Common myeloid progenitor, CD34-positive (primary cell): ENCODE results near the gene SH2D3A.

Experiments
- CTCF ChIA-PET: fragments of 350-600 bp; sonication (Branson Sonifier 250); formaldehyde crosslinking; loops from one replicate; lab custom pipeline; 2021; ENCODE audit warnings: antibody characterized with exemption; lab: Charles Lee
- POLR2A ChIA-PET: fragments of 350-600 bp; sonication (Branson Sonifier 250); formaldehyde crosslinking; loops from one replicate; lab custom pipeline; 2021; ENCODE audit warnings: antibody characterized with exemption; lab: Charles Lee
- DNase-seq, 3 donors: peaks; one replicate each; pipeline versions ENCODE4 v3.0.0 to v3.0.0-alpha.2; 2013
- H3K27ac ChIP-seq, 2 experiments: 1 replicate in 1 of 2; 2 replicates in 1 of 2; pipeline ENCODE4 v1.7.0; 2013; ENCODE audit warnings: inconsistent platforms in 2 of 2, low read length in 2 of 2, mild to moderate bottlenecking in 2 of 2, low read depth in 1 of 2, moderate library complexity in 1 of 2; ENCODE audit not compliant: severe bottlenecking in 2 of 2, insufficient read depth in 1 of 2, poor library complexity in 1 of 2
- H3K27me3 ChIP-seq, 5 experiments: replicated peaks in 2 of 5; 1 replicate in 3 of 5; 2 replicates in 2 of 5; pipeline versions ENCODE4 v1.6.1 to v1.7.0; 2013; ENCODE audit warnings: low read length in 4 of 5, mild to moderate bottlenecking in 2 of 5, moderate library complexity in 2 of 5, inconsistent platforms in 1 of 5; ENCODE audit not compliant: insufficient read depth in 5 of 5, control insufficient read depth in 4 of 5
- H3K36me3 ChIP-seq, 4 experiments: 1 replicate in 2 of 4; 2 replicates in 2 of 4; pipeline versions ENCODE4 v1.6.1 to v1.7.0; 2013; ENCODE audit warnings: low read length in 3 of 4, control low read depth in 1 of 4, mild to moderate bottlenecking in 1 of 4; ENCODE audit not compliant: control insufficient read depth in 4 of 4, insufficient read depth in 4 of 4
- H3K4me1 ChIP-seq, 4 experiments: 1 replicate in 3 of 4; 2 replicates in 1 of 4; pipeline versions ENCODE4 v1.6.1 to v1.7.1; 2013; ENCODE audit warnings: low read length in 3 of 4, mild to moderate bottlenecking in 3 of 4, control low read depth in 1 of 4, inconsistent platforms in 1 of 4, moderate library complexity in 1 of 4; ENCODE audit not compliant: control insufficient read depth in 4 of 4, insufficient read depth in 4 of 4; ENCODE audit errors: control extremely low read depth in 1 of 4
- H3K4me3 ChIP-seq, 7 experiments: 1 replicate in 4 of 7; 2 replicates in 3 of 7; pipeline versions ENCODE4 v1.5.1 to v1.7.0; 2013; ENCODE audit warnings: mild to moderate bottlenecking in 7 of 7, low read length in 6 of 7, moderate library complexity in 6 of 7, inconsistent platforms in 2 of 7, low read depth in 2 of 7, control low read depth in 1 of 7; ENCODE audit not compliant: insufficient read depth in 4 of 7, control insufficient read depth in 1 of 7; ENCODE audit errors: extremely low read depth in 1 of 7
- H3K9me3 ChIP-seq, 5 experiments: 1 replicate in 4 of 5; 2 replicates in 1 of 5; pipeline versions ENCODE4 v1.6.1 to v1.7.1; 2013; ENCODE audit warnings: low read length in 4 of 5, mild to moderate bottlenecking in 2 of 5, inconsistent platforms in 1 of 5, low read depth in 1 of 5, moderate library complexity in 1 of 5; ENCODE audit not compliant: control insufficient read depth in 4 of 5, insufficient read depth in 2 of 5; ENCODE audit errors: control extremely low read depth in 1 of 5
- WGBS: methylation state at CpG from one replicate; pipeline ENCODE4 v1.1.5; 2013; ENCODE audit not compliant: insufficient coverage; 5-methylcytosine and 5-hydroxymethylcytosine counted together

Gene SH2D3A

GRCh38 chr19:6739390-6739882 lies 27.8 kb downstream of the SH2D3A start, which contains the start of gene TRIP10:
TRIP10 (plus strand) TSS chr19:6739680; CDS start chr19:6739762, 82 bp downstream.
- no peaks in the 10 kb centered on the region for H3K9me3 ChIP-seq
- peak within 1 kb of the TSS in 1 of 2 experiments; percentile 71 for H3K27ac ChIP-seq
- ChIA-PET POLR2A (interaction anchor here (1.9 kb wide), 1 partner anchor 63 kb away, joined by 9 read pairs; no protein-coding TSS in a partner anchor), CTCF (interaction anchor here (1.2 to 3.6 kb wide), 4 partner anchors 14 to 124 kb away, joined by 4 to 31 read pairs (median 6); no protein-coding TSS in a partner anchor)
- H3K27me3 ChIP-seq = no peaks in the 10 kb centered on the region
- DNase-seq = peak; percentile 67 to 75 (median 73)
- WGBS = 0% methylated on average over 10 of the region's 47 CpGs
- H3K36me3 ChIP-seq = peaks cover 0 to 11% (median 4%) of the 10 kb centered on the region in 4 experiments
- H3K4me1 ChIP-seq = peaks cover 5 to 54% (median 50%) of the 10 kb centered on the region in 4 experiments
- H3K4me3 ChIP-seq = peak within 1 kb of the TSS; percentile 43 to 82 (median 73)

GRCh38 chr19:6738787-6739389 lies 28.3 kb downstream of the SH2D3A start:
- no peaks in the 10 kb centered on the region for H3K9me3 ChIP-seq
- H3K4me3 ChIP-seq = peak overlapping the region; percentile 17 to 81 (median 67)
- POLR2A ChIA-PET = interaction anchor here (1.3 to 1.9 kb wide), 2 partner anchors 64 to 125 kb away, joined by 7 to 9 read pairs; no protein-coding TSS in a partner anchor
- CTCF ChIA-PET = interaction anchor here (1.1 to 3.9 kb wide), 11 partner anchors 10 to 130 kb away, joined by 3 to 31 read pairs (median 5); partner anchors contain the start of gene VAV1
- 21% methylated on average over 22 of the region's 24 CpGs for WGBS
- H3K4me1 ChIP-seq = peaks cover 5 to 54% (median 50%) of the 10 kb centered on the region in 4 experiments
- no peak for DNase-seq
- peaks cover 0 to 12% (median 3%) of the 10 kb centered on the region in 4 experiments for H3K36me3 ChIP-seq
- peak overlapping the region in 1 of 2 experiments; percentile 71 for H3K27ac ChIP-seq
- no peaks in the 10 kb centered on the region for H3K27me3 ChIP-seq

GRCh38 chr19:6737873-6738786 lies 29.1 kb downstream of the SH2D3A start:
- Histone ChIP-seq H3K36me3 (peaks cover 0 to 15% (median 5%) of the 10 kb centered on the region in 4 experiments), H3K4me1 (peaks cover 5 to 54% (median 50%) of the 10 kb centered on the region in 4 experiments), H3K27me3 (no peaks in the 10 kb centered on the region), H3K4me3 (peak overlapping the region in 6 of 7 experiments; percentile 24 to 81 (median 68)), H3K9me3 (no peaks in the 10 kb centered on the region), H3K27ac (peak overlapping the region in 1 of 2 experiments; percentile 71)
- ChIA-PET CTCF (interaction anchor here (0.6 to 3.9 kb wide), 20 partner anchors 9 to 182 kb away, joined by 3 to 31 read pairs (median 4); partner anchors contain the start of gene VAV1), POLR2A (interaction anchor here (0.6 to 1.9 kb wide), 5 partner anchors 18 to 131 kb away, joined by 3 to 9 read pairs (median 3); partner anchors contain the start of genes C3 and VAV1)
- peak; percentile 83 to 90 (median 90) for DNase-seq
- WGBS = 23% methylated on average over 11 of the region's 13 CpGs

- Histone ChIP-seq H3K27ac (peak within 1 kb of the TSS; percentile 95 to 98), H3K4me1 (peaks cover 5 to 54% (median 50%) of the 10 kb centered on the region in 4 experiments), H3K4me3 (peak within 1 kb of the TSS; percentile 77 to 93 (median 79)), H3K9me3 (no peaks in the 10 kb centered on the region), H3K36me3 (peaks cover 0 to 19% (median 9%) of the 10 kb centered on the region in 4 experiments), H3K27me3 (no peaks in the 10 kb centered on the region)
- 0% methylated on average over 38 of the region's 55 CpGs for WGBS
- peak; percentile 100 for DNase-seq
- ChIA-PET CTCF (interaction anchor here (0.6 to 3.9 kb wide), 15 partner anchors 8 to 181 kb away, joined by 3 to 31 read pairs (median 4); partner anchors contain the start of gene VAV1), POLR2A (interaction anchor here (0.6 to 1.9 kb wide), 4 partner anchors 17 to 131 kb away, joined by 3 to 9 read pairs (median 3); partner anchors contain the start of genes C3 and VAV1)
These were observed 29.9 kb downstream of the SH2D3A start, which contains the start of gene GPR108 for GRCh38 chr19:6737284-6737872. GPR108 (minus strand) TSS chr19:6737580; CDS start chr19:6737576, 4 bp downstream.

GRCh38 chr19:6736917-6737283 lies 30.3 kb downstream of the SH2D3A start:
- no peaks in the 10 kb centered on the region for H3K9me3 ChIP-seq
- ChIA-PET POLR2A (no interaction called here), CTCF (interaction anchor here (0.6 to 3.9 kb wide), 18 partner anchors 9 to 220 kb away, joined by 3 to 31 read pairs (median 4); partner anchors contain the start of gene VAV1)
- peaks cover 5 to 54% (median 50%) of the 10 kb centered on the region in 4 experiments for H3K4me1 ChIP-seq
- H3K27me3 ChIP-seq = no peaks in the 10 kb centered on the region
- WGBS = 0% methylated on average over 11 of the region's 16 CpGs
- H3K36me3 ChIP-seq = peaks cover 0 to 23% (median 9%) of the 10 kb centered on the region in 4 experiments
- peak overlapping the region; percentile 77 to 93 (median 79) for H3K4me3 ChIP-seq
- DNase-seq = no peak
- peak overlapping the region; percentile 95 to 98 for H3K27ac ChIP-seq
